Upper lobe of right lung (tissue), 1 donor: Measurements from ENCODE around the gene ARMC9. TPM values are rescaled to one million over a fixed set of nuclear protein-coding genes. Genes with fewer than 3 reads are reported as not detected.

Experiments
- ATAC-seq: fragments of 200-7000 bp; cut with Tn5 transposase; one replicate; pipeline ENCODE4 v1.9.1; 2020; ENCODE audit warnings: mild to moderate bottlenecking, moderate library complexity
- DNase-seq: peaks from one replicate; pipeline ENCODE4 v3.0.0-alpha.2; 2020
- H3K27ac ChIP-seq: fragments of 200-600 bp; one replicate; pipeline ENCODE4 v1.8.0; 2022
- H3K27me3 ChIP-seq: fragments of 200-600 bp; one replicate; pipeline ENCODE4 v1.8.0; 2022; ENCODE audit warnings: mild to moderate bottlenecking
- H3K36me3 ChIP-seq: fragments of 200-600 bp; one replicate; pipeline ENCODE4 v1.8.0; 2022
- H3K4me1 ChIP-seq: fragments of 200-600 bp; one replicate; pipeline ENCODE4 v1.8.0; 2022
- H3K4me3 ChIP-seq: fragments of 200-600 bp; one replicate; pipeline ENCODE4 v1.8.0; 2022; ENCODE audit warnings: mild to moderate bottlenecking
- H3K9me3 ChIP-seq: fragments of 200-600 bp; one replicate; pipeline ENCODE4 v1.8.0; 2022
- intact Hi-C: fragments of 100-400 bp; cut with DNase I; formaldehyde crosslinking; loops from one replicate; pipeline ENCODE4 v1.11.0; 2022
- total RNA-seq: library from RNA; stranded (reverse); fragmentation: NEBNext Ultra II Directional; extraction: Animal tissue kit (Norgen Biotek cat#: 25700); gene quantifications from one replicate; pipeline ENCODE4 v1.2.1, GENCODE V29; 2021
- TF ChIP-seq, protein P1 (sequence below): fragments of 200-600 bp; IDR thresholded peaks from one replicate; pipeline ENCODE4 v1.8.0; 2022; ENCODE audit warnings: antibody characterized with exemption
- donor health status: DM: no; HTN: yes; CAD: no; lungs with severe emphysema.

The ARMC9 gene
- total RNA-seq, 1 donor from 2014 or later: 37.1 TPM

DNA sequence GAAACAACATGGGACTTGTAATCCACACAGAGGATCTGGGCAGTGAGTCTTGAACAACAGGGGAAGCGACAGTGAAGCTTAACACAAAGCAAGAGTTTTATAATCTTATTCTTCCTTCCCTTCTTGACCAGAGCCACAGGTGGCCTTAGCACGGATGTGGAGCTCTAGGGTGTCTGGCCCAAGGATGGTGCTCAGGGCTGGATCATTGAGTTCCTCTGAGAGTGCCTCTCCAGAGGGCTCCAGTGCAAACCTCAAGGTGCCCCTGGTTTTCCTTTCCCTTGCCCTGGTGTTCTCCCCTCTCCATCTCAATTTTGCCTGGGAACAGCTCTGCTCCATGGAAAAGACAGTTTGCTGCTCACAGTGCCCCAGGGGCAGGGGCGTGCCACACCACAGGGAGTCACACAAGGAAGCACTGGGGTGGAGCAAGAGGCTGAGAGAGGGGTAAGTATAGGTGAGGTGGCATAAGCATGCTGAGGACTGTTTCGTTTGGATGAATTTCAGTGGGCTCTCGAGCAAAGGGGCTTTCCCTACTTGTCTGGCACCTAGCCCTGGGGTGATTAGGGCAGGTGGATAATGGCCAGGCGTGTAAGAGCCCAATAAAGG lies 108.5 kb downstream of the ARMC9 start:
- Histone ChIP-seq H3K9me3 (no peaks in the 10 kb centered on the region), H3K36me3 (no peaks in the 10 kb centered on the region), H3K4me3 (no peak overlapping the region), H3K4me1 (no peaks in the 10 kb centered on the region), H3K27me3 (no peaks in the 10 kb centered on the region), H3K27ac (no peak overlapping the region)
- TF ChIP-seq, protein P1, sequence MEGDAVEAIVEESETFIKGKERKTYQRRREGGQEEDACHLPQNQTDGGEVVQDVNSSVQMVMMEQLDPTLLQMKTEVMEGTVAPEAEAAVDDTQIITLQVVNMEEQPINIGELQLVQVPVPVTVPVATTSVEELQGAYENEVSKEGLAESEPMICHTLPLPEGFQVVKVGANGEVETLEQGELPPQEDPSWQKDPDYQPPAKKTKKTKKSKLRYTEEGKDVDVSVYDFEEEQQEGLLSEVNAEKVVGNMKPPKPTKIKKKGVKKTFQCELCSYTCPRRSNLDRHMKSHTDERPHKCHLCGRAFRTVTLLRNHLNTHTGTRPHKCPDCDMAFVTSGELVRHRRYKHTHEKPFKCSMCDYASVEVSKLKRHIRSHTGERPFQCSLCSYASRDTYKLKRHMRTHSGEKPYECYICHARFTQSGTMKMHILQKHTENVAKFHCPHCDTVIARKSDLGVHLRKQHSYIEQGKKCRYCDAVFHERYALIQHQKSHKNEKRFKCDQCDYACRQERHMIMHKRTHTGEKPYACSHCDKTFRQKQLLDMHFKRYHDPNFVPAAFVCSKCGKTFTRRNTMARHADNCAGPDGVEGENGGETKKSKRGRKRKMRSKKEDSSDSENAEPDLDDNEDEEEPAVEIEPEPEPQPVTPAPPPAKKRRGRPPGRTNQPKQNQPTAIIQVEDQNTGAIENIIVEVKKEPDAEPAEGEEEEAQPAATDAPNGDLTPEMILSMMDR: no peak
- DNase-seq (peak; percentile 73), ATAC-seq (peak; percentile 94)
- intact Hi-C loops: no loop called here

DNA sequence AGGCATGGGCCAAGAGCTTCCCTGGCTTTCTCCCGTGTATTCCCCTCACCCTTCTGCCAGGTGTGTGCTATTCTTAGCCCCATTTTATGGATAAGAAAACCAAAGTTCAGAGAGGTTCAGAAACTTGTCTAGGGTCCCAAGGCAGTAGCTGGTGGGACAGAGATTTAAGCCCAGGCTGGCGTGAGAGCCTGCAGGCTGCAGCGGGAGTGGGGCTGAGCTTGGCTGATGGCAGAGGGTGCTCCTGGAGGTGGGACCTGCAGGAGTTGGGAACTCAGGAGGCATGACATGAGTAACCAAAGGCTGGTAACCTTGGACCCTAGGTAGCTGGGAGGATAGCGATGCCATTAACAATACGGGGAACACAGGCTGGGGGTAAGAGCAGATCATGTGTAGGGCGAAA lies 109.8 kb downstream of the ARMC9 start:
- intact Hi-C loops: no loop called here
- no peaks in the 10 kb centered on the region for H3K27me3 ChIP-seq
- H3K36me3 ChIP-seq: no peaks in the 10 kb centered on the region
- H3K4me1 ChIP-seq: no peaks in the 10 kb centered on the region
- DNase-seq (no peak), ATAC-seq (no peak)
- H3K27ac ChIP-seq: no peak overlapping the region
- TF ChIP-seq, protein P1: no peak
- H3K4me3 ChIP-seq: no peak overlapping the region
- H3K9me3 ChIP-seq: no peaks in the 10 kb centered on the region

DNA sequence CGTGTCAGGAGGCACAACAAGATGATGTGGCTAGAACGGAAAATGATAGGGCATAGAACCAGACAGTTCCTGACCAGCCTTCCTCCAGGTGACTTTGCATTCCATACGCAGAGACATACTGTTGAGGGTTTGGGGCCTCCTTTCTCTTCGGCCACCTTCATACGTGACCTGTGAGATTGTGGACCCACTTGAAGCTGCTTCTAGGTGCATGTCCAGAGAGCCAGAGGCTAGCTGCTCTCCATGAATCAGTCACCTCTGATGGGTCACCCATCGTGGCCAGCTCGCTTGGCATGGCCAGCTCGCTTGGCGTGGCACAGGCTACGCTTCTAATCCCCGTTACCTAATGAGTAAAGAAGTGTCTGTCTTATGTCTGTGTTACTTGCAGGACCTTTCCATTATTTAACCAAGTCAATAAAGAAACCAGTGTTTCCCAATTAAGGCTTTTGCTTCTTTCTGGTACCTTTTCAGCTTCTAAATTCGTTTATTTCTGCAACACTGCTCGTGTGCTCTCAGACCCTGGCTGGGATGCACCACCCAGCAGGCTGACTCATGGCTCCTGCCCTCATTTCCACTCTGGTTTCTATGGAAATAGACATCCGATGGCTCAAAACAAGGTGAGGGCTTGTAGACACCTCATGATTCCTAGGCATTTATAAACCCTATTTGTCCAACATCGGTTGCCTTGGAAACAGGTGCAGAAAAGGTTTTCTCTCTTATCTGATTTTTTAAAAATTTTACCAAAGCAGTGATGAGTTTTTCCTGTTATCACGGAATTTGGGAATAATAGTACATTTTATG lies 110.4 kb downstream of the ARMC9 start:
- TF ChIP-seq, protein P1: no peak
- Histone ChIP-seq H3K4me1 (no peaks in the 10 kb centered on the region), H3K27me3 (no peaks in the 10 kb centered on the region), H3K27ac (no peak overlapping the region), H3K9me3 (no peaks in the 10 kb centered on the region), H3K36me3 (no peaks in the 10 kb centered on the region), H3K4me3 (no peak overlapping the region)
- ATAC-seq (no peak), DNase-seq (no peak)
- intact Hi-C loops: no loop called here

DNA sequence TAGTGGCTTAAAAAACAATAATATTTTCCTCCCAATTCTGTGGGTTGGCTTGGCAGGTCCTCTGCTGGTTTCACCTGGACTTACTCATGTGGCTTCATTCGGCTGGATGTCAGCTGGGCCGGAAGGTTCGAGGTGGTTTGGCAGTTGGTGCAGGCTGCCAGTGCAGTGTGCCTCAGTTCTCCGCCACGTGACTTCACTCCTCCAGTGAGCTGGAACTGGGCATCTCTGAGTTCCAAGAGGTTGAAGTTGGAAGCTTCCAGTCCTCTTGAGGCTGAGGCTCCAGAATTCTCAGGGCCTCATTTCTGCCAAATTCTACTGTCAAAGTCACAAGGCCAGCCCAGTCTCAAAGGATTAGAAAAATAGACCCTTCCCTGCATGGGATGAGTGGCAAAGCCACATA lies 113.6 kb downstream of the ARMC9 start:
- intact Hi-C loops: no loop called here
- H3K36me3 ChIP-seq: no peaks in the 10 kb centered on the region
- TF ChIP-seq, protein P1: no peak
- no peak overlapping the region for H3K27ac ChIP-seq
- no peaks in the 10 kb centered on the region for H3K27me3 ChIP-seq
- ATAC-seq (no peak), DNase-seq (no peak)
- no peaks in the 10 kb centered on the region for H3K4me1 ChIP-seq
- no peak overlapping the region for H3K4me3 ChIP-seq
- H3K9me3 ChIP-seq: no peaks in the 10 kb centered on the region

DNA sequence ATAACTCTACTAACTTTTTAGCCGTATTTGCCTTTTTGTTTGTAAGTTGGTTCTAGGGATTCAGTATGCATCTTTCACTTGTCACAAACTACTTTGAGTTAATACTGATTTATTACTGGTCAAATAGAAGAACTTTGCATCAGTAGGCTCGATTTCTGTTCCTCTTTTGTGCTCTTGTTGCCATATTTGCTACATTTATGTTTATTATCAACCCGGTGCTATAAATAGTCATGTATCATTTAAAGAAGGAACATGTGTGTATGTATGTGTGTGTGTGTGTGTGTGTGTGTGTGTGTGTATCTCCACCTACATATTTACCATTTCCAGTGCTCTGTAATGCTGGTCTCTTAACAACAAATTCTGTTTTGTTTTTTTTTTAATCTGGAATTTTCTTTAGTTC lies 117.5 kb downstream of the ARMC9 start:
- DNase-seq (no peak), ATAC-seq (peak; percentile 73)
- H3K27ac ChIP-seq: no peak overlapping the region
- H3K4me3 ChIP-seq: no peak overlapping the region
- TF ChIP-seq, protein P1: no peak
- H3K36me3 ChIP-seq: peaks cover 3% of the 10 kb centered on the region
- intact Hi-C loops: no loop called here
- no peaks in the 10 kb centered on the region for H3K27me3 ChIP-seq
- no peaks in the 10 kb centered on the region for H3K9me3 ChIP-seq
- H3K4me1 ChIP-seq: no peaks in the 10 kb centered on the region
